TTC549 (cell line): Measurements from ENCODE around the gene KLHL13.
"Not testable (repeated sequence)": the region's sequence is repeated elsewhere in the genome, so short reads cannot be mapped to it uniquely, and the experiment has no call there.

Source experiments
- FAIRE-seq: peaks from 2 replicates; lab custom pipeline; 2012; peaks lifted over from hg19 to GRCh38; lab: Jason Lieb, UNC

Gene KLHL13, protein sequence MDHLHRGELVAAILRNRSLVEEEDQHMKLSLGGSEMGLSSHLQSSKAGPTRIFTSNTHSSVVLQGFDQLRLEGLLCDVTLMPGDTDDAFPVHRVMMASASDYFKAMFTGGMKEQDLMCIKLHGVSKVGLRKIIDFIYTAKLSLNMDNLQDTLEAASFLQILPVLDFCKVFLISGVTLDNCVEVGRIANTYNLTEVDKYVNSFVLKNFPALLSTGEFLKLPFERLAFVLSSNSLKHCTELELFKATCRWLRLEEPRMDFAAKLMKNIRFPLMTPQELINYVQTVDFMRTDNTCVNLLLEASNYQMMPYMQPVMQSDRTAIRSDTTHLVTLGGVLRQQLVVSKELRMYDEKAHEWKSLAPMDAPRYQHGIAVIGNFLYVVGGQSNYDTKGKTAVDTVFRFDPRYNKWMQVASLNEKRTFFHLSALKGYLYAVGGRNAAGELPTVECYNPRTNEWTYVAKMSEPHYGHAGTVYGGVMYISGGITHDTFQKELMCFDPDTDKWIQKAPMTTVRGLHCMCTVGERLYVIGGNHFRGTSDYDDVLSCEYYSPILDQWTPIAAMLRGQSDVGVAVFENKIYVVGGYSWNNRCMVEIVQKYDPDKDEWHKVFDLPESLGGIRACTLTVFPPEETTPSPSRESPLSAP

DNA sequence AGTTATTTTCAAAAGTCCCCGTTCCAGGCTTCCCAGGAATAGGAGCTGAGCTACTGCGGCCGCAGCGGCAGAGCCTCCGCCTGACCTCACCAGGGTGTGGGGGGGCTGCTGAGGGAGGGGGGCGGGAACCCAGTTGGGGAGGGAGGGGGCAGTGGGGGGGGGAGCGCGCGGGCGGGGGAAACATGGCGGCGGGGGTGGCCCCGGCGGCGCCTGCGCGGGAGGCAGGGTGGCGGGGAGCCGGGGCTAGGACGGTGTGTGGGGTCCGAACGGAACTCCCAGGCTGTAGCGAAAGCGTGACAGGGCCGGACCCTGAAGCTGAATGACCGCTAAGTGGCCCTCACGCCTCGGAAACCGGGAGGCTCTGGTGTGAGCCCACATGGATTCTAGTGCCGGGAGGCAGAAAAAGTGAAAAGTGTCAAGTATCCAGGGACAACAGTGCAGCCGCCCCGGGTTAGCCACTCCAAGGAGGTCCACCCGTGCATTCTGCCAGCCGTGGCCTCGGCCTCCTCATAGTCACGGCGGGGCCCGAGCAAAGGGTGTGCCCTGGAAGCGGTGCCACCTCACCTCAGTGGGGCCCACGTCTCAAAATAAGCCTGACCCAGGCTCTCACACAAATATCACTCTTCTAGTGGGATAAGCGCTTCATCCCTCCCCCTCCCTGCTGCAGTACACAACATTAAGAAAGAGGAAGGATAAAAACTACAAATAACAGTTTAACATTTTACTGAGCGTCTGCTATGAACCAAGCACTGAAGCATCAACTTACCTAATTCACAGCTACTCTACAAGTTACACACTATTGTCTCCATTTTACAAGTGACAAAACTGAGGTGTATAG, at the start of gene KLHL13:
TSS of gene KLHL13 (minus strand) at position 98 of the 838 bp plus-strand sequence. CDS start 88,337 bp downstream, outside the sequence.
- no peak for FAIRE-seq

DNA sequence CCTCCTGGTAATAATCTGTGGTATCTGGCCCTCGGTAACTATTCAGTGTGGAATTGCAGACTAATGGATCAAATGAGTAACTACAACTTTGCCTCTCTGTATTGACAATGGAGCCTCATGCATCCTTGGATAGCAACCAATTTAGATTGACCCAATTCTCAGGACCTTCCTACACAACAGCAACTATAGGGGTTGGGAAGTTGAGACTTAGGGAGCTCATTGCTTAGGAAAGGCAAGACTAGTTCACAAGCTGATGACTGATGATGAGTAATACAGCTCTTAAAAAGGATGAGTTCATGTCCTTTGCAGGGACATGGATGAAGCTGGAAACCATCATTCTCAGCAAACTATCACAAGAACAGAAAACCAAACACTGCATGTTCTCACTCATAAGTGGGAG, 47.5 kb upstream of the KLHL13 start:
- no peak for FAIRE-seq

DNA sequence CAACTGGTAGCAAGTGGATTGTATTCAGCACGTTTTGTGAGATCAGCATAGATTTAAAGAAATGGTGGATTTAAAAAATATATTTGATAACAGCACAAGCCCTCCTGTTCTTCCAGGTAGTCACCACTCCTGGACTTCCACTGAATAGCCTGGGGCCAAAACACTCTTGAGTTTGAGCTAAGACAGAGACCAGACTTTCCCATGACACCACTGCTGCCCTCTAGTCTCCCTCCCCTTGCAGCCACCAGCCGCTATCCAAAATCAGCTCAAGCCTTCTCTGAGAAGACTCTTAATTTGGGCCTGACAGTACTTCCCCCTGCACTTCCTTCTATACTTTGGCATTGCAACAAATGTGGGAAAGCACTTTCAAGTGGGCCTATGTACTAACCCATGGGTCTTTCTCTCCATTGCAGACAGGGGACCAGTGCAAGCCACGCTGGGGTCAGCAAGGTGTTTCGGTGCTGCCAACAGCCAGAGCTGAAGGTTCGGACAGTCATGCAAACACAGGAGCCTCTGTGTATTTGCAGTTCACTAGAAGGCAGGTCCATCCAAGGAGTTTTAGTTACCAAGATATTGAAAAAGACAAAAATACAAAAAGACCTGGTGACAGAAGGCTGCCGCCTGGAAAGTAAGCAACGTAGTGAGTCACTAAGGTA, 40.5 kb upstream of the KLHL13 start:
- no peak for FAIRE-seq

DNA sequence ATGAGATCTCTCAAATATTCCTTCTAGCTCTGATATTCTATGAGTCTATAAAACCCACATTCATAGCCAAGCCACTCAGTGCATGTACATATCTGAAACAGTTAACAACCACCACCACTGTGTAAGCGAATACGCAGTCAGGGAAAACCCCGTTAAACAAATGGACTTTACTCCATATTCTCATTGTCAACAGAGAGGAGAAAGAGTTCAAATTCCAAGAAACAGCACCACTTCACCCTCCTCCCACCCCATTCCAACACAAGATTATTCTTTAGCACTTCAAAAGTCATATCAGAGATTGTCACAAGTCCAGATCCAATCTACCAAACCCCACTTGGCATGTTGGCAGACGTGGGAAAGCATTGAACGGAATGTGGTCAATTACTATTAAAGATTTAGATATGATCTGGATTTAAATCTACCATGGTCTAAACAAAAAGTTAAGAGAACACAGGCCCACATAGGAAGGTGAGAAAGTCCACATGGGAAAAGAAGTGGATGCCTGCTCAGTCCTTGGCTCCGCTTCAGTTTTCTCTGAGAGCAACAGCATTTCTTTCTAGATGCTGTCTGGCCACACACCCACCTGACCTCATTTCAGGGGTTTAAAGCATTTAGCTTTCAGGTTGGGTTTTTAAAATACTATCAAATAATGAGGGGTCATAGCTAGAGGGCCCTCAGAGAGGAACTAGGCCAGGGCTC, 39.8 kb upstream of the KLHL13 start:
- no peak for FAIRE-seq

DNA sequence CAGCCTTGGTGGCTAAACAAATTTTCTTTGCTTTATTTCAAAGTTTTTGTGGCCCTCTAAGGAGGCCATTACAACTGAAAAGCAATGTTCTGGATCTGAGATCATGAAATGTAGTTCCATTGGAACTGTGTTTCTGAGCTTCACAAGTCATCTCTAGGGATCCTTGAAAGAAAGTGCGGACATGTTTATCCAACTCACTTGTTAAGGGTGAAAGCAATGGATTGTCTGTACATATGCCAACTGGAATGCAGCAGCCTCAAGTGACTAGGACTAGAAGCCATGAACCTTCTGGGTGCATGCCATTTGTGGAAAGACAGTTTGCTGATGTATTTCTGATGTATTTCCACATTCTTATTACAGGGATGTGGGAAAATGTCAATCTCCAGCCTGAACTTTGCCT, 36.7 kb upstream of the KLHL13 start:
- FAIRE-seq, result no peak

DNA sequence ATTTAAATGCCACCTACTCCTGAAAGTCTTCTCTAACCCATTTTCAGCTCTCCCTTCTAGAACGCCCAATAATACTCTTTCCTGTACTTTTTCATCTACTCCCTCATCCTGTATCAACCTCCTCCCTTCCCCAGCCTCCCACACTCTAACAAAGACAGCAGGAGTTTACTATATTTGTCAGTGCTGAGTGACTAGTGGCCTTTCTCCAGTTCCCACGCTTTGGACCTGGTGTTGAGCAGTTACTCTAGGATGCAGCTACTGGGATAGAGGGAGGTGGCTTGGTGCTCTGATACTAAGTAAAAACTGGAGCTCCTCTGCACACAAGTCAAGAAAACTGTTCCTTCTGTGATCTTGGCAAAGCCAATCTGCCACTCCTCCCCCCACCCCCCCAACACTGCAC, 36.1 kb upstream of the KLHL13 start:
- FAIRE-seq, result no peak

DNA sequence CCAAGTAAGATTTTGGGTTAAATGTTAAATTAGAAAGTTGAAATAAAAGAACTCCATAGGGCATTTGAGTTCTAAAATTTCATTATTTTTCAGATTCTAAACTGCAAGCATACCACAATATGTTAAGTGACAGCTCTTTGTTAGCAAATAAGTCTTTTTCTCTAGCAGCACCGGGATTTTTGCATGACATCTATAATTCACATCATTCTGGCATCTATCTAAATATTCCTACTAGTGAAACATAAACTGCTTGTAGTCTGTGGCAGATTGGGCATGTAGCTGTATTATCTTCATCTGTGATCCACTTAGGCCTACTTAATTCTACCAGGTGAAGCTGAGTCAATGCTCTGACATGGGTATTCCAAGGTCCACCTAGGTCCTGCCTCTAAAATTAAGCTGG, 32.1 kb upstream of the KLHL13 start:
- no peak for FAIRE-seq

DNA sequence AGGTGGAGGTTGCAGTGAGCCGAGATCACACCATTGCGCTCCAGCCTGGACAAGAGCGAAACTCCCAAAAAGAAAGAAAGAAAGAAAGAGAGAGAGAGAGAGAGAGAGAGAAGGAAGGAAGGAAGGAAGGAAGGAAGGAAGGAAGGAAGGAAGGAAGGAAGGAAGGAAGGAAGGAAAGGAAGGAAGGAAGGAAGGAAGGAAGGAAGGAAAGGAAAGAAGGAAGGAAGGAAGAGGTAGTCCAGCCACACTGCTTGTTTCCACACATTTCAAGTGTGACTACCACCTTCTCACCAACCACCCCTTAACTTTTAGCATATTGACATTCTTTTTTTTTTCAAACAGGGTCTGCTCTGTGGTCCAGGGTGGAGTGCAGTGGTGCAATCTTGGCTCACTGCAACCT, 31.2 kb upstream of the KLHL13 start:
- FAIRE-seq, result not testable (repeated sequence)

DNA sequence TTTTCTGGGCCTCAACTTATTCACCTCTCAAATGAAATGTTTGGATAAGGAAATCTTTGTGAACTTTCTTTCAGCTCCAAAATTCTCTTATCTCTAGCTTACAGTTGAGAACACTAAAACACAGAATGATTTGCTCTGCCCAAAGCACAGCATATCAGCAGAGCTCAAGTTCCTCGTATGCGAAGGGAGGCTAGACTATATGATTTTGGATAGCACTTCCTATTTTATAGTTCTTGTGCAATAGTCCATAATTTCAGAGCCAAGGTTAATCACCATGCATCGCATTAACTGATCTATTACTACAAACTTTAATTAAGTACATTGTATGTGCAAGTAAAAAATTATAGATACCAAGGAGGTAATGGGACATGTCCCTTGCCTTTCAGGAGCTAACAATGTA, 27.0 kb upstream of the KLHL13 start:
- FAIRE-seq, result no peak

DNA sequence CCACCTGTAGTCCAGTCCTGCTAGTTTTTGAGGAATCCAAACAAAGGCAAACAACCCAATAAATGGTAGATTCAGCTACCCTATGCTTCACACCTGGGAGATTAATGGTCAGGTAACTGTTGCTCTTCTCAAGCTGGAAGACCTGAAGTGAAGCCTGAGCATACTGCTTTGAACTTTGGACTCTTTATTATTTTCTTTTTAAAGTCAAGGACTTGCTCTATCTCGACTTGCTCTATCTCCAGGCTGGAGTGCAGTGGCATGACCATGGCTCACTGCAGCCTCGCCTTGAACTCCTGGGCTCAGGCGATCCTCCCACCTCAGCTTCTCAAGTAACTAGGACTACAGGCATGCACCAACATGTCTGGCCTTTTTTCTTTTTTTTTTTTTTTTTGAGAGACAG, 14.7 kb upstream of the KLHL13 start:
- no peak for FAIRE-seq

DNA sequence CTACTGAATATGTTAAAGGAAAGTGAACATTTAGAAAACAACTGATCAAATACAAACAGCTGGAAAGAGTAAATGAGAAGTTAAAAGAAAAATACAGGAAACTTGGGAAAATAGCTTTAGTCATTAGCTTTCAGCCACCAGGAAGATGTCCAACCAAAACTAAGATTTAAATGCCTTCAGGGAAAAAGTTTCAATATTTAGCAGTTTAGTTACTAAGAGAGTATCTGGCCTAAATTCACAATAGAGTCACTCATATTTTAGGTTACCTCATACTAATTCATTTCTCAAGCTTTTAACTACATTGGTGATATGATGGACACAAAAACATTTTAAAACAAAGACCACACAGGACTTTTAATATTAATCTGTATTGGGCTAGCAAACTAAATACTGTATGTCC, 13.1 kb upstream of the KLHL13 start:
- no peak for FAIRE-seq

DNA sequence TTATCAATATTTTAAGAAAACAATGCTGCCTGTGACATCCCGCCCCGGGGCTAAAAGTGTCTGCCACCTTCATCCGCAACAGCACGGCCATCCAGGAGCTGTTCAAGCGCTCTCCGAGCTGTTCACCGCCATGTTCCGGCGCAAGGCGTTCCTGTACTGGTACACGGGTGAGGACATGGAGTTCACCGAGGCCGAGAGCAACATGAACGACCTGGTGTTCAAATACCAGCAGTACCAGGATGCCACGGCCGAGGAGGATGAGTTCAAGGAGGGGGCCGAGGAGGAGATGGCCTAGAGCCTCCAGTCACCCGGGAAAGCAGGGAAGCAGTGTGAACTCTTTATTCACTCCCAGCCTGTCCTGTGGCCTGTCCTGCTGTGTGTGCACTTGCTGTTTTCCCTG, 12.1 kb upstream of the KLHL13 start:
- FAIRE-seq, result no peak

DNA sequence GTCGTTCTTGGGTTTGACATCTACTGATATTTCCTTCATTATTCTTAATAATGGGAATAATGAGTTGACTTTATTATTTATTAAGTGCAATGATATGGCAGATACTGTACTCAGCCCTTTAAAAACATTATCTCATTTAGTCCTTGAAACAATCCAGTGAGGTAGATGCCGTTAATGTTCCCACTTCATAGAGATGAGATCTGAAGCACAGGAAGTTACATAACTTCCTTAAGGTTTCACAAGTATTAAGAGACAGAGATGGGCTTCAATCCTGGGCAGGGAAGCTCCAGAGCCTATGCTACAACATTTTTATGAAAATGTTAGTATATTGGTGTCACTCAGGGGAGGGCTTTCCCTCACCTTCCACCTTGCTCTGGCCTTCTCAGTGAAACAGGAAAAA, 9.7 kb upstream of the KLHL13 start:
- FAIRE-seq, result no peak

DNA sequence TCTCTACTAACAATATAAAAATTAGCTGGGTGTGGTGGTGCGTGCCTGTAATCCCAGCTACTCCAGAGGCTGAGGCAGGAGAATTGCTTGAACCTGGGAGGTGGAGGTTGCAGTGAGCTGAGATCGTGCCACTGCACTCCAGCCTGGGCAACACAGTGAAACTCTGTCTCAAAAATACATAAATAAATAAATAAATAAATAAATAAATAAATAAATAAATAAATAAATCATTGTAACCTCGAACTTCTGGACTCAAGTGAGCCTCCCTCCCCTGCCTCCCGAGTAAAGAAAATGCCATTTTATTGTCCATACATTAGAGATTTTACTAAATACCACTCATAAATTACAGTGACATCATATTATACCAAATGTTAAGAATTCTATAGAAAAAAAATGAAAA, 7.6 kb upstream of the KLHL13 start:
- FAIRE-seq, result not testable (repeated sequence)

DNA sequence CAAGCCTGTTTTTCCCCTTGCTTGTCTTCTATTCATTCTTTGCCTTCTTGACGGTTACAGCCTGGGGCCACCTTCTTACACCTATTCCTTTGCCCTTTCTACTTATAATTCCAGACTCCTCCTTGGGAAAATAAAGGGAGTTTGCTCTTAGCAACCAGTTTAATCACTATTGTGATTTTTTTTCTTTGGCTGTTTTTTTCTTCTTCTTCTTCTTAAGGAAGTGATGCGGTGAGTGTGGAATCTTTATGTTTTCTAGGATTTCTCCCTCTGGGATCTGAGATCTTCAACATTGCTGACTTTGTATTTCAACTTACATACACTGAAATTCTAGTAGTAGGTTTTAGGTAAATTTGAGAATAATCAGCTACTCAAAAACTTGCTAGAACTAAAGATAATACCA, 1.1 kb upstream of the KLHL13 start:
- FAIRE-seq, result no peak

DNA sequence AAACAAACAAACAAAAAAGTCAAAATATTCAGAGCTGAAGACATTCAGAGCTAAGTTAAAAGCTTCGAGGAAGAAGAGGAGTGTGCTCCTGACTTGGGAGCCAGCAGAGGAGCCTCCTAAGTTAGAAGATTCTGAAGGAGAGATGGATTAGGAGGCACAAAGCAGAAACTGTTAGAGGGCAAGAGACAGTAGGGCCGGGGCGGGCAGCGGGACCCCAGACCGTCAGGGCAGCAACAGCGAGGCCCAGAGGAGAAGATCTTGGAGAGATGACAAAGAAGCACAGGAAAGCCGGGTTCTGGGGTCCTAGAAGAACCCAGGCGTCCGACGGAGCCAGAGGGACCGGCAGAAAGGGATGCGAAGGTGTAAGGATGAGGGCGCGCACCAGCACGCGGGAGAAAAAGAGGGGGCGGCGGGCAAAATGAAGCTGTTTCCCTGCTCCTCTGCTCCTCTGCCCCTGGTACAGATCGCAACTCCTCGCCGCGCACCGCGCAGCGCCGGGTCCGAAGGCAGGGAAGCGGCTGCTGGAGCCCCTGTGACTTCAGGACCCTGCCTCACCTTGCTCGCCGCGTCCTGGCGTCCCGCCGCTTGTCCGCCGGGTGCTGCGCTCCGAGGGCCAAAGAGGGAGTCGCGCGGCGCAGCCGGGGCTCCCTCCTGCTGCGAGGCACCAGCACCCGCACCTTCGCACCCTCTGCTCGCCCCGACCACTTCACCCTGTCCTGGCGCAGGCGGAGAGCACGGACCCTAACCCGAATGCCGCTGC, 477 bp downstream of the KLHL13 start:
- FAIRE-seq, result no peak

DNA sequence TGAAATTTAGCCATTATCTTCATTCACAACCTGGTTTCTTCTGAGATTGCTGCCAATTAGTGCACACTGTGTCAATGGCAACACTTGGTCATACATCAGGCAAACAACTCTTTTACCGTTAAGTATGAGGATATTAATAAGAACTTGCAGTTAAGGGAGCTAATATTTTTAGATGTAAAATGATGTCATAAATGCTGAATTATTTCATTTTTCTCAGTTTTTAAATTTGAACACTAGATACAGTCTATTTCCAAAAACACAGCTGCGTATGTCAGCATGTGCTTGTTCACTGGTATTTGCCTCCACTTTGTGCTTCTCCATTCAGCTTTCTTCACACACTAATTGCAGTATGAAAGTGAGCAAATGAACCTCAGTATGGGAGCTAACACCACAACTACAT, 1.6 kb downstream of the KLHL13 start:
- no peak for FAIRE-seq

DNA sequence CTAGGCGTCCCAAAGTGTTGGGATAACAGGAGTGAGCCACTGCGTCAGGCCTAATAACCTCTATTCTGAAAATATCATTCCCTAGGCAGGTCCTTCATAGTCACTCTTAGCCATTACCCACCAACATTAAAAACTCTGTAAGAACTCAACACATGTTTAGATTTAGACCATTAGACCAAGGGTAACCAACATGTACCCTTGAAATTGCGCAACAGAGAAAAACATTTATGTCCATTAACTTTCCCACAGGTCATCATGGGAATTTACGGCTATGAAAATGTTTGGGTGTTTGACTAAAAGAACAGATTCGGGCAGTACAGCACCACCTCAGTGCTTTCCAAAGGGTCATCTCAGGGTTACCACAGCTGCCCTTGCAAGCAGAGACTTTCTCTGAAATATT, 7.5 kb downstream of the KLHL13 start:
- FAIRE-seq, result no peak

DNA sequence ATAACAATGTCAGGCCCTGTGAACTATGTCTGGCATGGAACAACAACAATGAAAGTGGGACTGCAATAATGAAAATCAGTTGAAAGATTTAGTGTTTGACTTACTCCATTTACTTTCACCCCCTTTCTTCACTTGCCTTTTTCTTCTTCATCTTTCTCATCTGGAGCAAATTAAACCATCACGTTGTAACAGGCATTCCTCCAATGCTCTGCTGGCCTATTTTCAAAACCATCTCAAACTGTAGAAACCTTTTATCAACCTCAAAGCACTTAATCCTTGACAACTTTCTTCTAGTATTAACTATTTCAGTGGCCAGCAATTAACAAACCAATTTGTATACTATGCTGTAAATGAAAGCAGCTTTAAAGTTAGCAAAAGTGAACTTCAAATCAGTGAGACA, 8.3 kb downstream of the KLHL13 start:
- no peak for FAIRE-seq

DNA sequence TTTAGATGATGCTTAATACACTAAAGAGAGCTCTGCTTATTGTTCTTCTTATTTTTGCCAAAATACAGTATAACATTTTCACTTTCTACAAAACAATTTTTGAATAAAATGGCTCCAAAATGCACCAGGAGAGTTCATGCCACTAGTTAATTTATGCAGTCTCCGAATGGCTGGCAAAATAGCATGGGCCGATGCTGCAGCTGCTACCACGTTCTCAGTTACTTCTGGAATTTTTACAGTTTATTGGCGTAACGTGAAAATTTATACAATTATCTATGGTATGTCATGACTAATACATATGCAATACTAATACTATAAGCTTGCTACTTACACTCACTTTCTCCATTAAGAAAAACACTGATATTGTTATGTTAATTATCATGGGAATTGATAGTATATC, 16.5 kb downstream of the KLHL13 start:
- no peak for FAIRE-seq

DNA sequence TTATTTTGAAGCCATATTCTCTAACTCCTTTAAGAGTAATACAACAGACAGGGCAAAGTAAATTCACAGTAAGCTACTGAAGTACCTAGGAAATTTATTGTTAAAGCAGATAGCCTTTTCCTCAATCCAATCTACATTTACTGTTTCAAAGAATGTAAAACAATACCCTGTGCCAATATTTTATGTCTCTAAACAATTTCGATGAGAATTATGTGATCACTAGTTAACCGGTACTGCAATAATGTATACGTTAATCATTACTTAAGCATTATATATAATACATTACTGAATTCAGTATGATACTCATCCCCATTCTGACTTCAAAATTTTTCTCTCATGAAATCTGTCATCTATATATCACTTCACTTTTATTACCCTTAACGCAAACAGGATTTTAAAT, 28.5 kb downstream of the KLHL13 start:
- no peak for FAIRE-seq
